Lung (tissue), 12 donors: ENCODE results near the gene PSME4. TPM values are rescaled to one million over a fixed set of nuclear protein-coding genes. Genes with fewer than 3 reads are reported as not detected.
"Not testable (repeated sequence)": the region's sequence is repeated elsewhere in the genome, so short reads cannot be mapped to it uniquely, and the experiment has no call there.

Experiments used
- ATAC-seq: fragments of 200-7000 bp; cut with Tn5 transposase; one replicate; pipeline ENCODE4 v1.9.1; 2020; ENCODE audit warnings: moderate number of reproducible peaks; ENCODE audit not compliant: insufficient read depth, low FRiP score
- DNase-seq, 3 donors: peaks; one replicate each; pipeline ENCODE4 v3.0.0-alpha.2; 2013 to 2017
- H3K27ac ChIP-seq, 2 donors: one replicate each; pipeline ENCODE4 v1.5.1; 2013; ENCODE audit warnings: mild to moderate bottlenecking in 2 of 2, moderate library complexity in 2 of 2, control low read depth in 1 of 2, inconsistent platforms in 1 of 2, low read depth in 1 of 2, low read length in 1 of 2
- H3K27me3 ChIP-seq, 3 donors: one replicate each; pipeline ENCODE4 v1.5.1; 2013; ENCODE audit warnings: low read length in 2 of 3; ENCODE audit not compliant: control insufficient read depth in 3 of 3, insufficient read depth in 3 of 3
- H3K36me3 ChIP-seq, 4 donors: one replicate each; pipeline ENCODE4 v1.5.1; 2013; ENCODE audit warnings: low read length in 4 of 4, mild to moderate bottlenecking in 1 of 4, moderate library complexity in 1 of 4; ENCODE audit not compliant: control insufficient read depth in 4 of 4, insufficient read depth in 4 of 4
- H3K4me1 ChIP-seq, 5 donors: one replicate each; pipeline ENCODE4 v1.5.1; 2013; ENCODE audit warnings: low read length in 5 of 5, mild to moderate bottlenecking in 2 of 5, moderate library complexity in 1 of 5; ENCODE audit not compliant: control insufficient read depth in 5 of 5, insufficient read depth in 5 of 5
- H3K4me3 ChIP-seq: one replicate; pipeline ENCODE4 v1.5.1; 2013; ENCODE audit warnings: mild to moderate bottlenecking, control low read depth, moderate library complexity
- H3K9ac ChIP-seq, 2 donors: one replicate each; pipeline ENCODE4 v1.5.1; 2013; ENCODE audit warnings: low read length in 2 of 2, control low read depth in 1 of 2; ENCODE audit not compliant: insufficient read depth in 1 of 2
- H3K9me3 ChIP-seq, 4 donors: one replicate each; pipeline ENCODE4 v1.5.1; 2013; ENCODE audit warnings: low read length in 3 of 4, mild to moderate bottlenecking in 1 of 4, moderate library complexity in 1 of 4; ENCODE audit not compliant: control insufficient read depth in 4 of 4, insufficient read depth in 3 of 4
- WGBS, 2 donors: extraction: QIAGEN DNeasy Blood & Tissue Kit; methylation state at CpG; one replicate each; pipeline ENCODE4 v1.1.7; 2013; 5-methylcytosine and 5-hydroxymethylcytosine counted together
- polyA plus RNA-seq, 2 donors: library from polyadenylated mRNA; stranded (reverse); fragments of 200-250 nt; gene quantifications; one replicate each; pipeline ENCODE4 v1.2.1, GENCODE V29; 2013
- total RNA-seq, 2 donors: library from RNA; depleted of rRNA in 1 of 2; stranded (reverse); fragments of >200 nt in 1 of 2; gene quantifications; one replicate each; pipeline ENCODE4 v1.2.1, GENCODE V29; 2014 to 2021
- TF ChIP-seq, protein P1 (sequence below): IDR thresholded peaks from 2 replicates; pipeline ENCODE4 v1.5.1; 2012; ENCODE audit warnings: mild to moderate bottlenecking; ENCODE audit errors: control extremely low read depth, extremely low read depth
- donor health status: control.
- donor health status: control.
- donor health status: Bipolar disorder and iron deficiency.
- donor health status: healthy.
- donor health status: DM: yes; HTN: yes; CAD: no.

Gene PSME4
- total and polyA plus RNA-seq, 4 donors, result 20.8 to 72.5 (median 44.9) TPM

DNA sequence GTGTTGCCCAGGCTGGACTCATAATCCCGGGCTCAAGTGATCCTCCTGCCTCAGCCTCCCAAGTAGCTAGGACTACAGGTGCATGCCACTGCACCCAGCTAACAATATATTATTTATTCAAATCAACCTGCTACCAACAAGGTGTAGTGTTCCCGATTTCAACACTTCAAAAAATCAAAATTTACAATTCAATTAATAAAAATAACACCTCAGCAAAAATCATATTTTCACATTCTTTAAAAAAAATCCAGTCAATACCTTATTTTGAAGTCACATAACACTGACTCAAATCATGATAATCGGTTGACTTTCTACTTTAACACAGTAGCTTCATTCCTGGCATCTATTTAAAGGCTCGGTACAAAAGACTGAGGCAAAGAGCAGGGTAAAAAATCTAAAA is 118.3 kb downstream of the PSME4 start:
- DNase-seq (no peak), ATAC-seq (no peak)
- TF ChIP-seq, protein P1, sequence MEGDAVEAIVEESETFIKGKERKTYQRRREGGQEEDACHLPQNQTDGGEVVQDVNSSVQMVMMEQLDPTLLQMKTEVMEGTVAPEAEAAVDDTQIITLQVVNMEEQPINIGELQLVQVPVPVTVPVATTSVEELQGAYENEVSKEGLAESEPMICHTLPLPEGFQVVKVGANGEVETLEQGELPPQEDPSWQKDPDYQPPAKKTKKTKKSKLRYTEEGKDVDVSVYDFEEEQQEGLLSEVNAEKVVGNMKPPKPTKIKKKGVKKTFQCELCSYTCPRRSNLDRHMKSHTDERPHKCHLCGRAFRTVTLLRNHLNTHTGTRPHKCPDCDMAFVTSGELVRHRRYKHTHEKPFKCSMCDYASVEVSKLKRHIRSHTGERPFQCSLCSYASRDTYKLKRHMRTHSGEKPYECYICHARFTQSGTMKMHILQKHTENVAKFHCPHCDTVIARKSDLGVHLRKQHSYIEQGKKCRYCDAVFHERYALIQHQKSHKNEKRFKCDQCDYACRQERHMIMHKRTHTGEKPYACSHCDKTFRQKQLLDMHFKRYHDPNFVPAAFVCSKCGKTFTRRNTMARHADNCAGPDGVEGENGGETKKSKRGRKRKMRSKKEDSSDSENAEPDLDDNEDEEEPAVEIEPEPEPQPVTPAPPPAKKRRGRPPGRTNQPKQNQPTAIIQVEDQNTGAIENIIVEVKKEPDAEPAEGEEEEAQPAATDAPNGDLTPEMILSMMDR, result no peak
- H3K4me1 ChIP-seq, result no peaks in the 10 kb centered on the region
- WGBS, 2 donors, result 94 to 97% methylated on average over 4 of the region's 4 CpGs
- no peak overlapping the region for H3K27ac ChIP-seq
- H3K36me3 ChIP-seq, result peaks cover 5 to 13% (median 8%) of the 10 kb centered on the region in 4 donors
- no peaks in the 10 kb centered on the region for H3K9me3 ChIP-seq
- no peaks in the 10 kb centered on the region for H3K27me3 ChIP-seq
- no peak overlapping the region for H3K9ac ChIP-seq
- H3K4me3 ChIP-seq, result no peak overlapping the region

DNA sequence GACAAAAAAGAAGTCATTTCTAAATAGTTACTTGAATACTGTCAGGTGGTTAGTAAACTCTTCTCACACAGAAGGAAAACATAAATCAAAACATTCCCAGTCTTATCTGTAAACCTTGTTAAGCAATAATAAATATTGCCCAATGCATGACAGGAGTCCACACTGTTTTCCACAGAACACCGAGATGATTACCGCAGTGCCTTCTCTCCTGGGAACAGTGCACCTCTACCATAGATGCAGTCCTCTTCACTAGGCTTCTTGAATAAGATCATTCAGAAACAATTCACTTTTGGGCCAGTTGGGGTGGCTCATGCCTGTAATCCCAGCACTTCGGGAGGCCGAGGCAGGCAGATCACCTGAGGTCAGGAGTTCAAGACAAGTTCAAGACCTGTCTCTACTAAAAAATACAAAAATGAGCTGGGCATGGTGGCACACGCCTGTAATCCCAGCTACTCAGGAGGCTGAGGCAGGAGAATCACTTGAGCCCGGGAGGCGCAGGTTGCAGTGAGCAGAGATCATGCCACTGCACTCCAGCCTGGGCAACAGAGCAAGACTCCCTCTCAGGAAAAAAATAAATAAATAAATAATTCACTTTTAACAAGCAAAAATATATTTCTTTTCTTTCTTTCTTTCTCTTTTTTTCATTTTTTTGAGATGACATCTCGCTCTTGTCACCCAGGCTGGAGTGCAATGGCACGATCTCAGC is 119.6 kb downstream of the PSME4 start:
- ATAC-seq, H3K4me3 ChIP-seq, H3K9me3 ChIP-seq, H3K27me3 ChIP-seq, H3K4me1 ChIP-seq, H3K27ac ChIP-seq, DNase-seq, H3K9ac ChIP-seq: not testable (repeated sequence)
- H3K36me3 ChIP-seq, result peaks cover 5 to 13% (median 8%) of the 10 kb centered on the region in 4 donors
- 94 to 95% methylated on average over 9 of the region's 9 CpGs for WGBS, 2 donors

DNA sequence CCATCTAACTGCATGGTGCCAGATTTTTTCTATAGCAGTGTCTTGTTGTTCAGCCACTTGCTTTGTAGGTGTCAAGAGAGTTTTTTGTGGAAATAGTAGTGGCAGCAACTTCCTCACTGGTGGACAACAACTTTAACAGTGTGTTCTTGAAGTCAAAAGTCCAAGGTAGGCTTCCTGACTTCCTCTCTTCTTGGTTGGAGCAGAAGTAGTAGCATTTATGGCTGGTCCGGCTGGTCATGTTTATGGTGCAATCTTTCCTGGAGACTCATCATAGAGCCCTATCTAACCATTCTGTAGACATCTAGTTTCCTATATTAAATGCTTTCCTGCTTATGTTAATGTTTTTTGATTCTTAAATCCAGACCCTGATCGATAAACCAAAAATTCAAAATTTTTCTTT is 122.7 kb downstream of the PSME4 start:
- Histone ChIP-seq H3K27ac (no peak overlapping the region), H3K9me3 (no peaks in the 10 kb centered on the region), H3K27me3 (no peaks in the 10 kb centered on the region), H3K4me3 (no peak overlapping the region), H3K36me3 (peaks cover 0 to 3% (median under 1%) of the 10 kb centered on the region in 4 donors), H3K9ac (no peak overlapping the region), H3K4me1 (no peaks in the 10 kb centered on the region)
- TF ChIP-seq, protein P1, result no peak
- ATAC-seq, result no peak
- no peak for DNase-seq
- WGBS, 2 donors, result 63 to 87% methylated on average over 2 of the region's 2 CpGs

GRCh38 chr2:53843595-53843994 is 127.2 kb downstream of the PSME4 start:
- no peaks in the 10 kb centered on the region for H3K27me3 ChIP-seq
- no peaks in the 10 kb centered on the region for H3K9me3 ChIP-seq
- no peak overlapping the region for H3K27ac ChIP-seq
- ATAC-seq (no peak), DNase-seq (no peak)
- no peak overlapping the region for H3K9ac ChIP-seq
- H3K4me1 ChIP-seq, result no peaks in the 10 kb centered on the region
- H3K36me3 ChIP-seq, result no peaks in the 10 kb centered on the region
- TF ChIP-seq, protein P1, result no peak
- H3K4me3 ChIP-seq, result no peak overlapping the region
- WGBS, 2 donors, result 67 to 73% methylated on average over 2 of the region's 2 CpGs
